ENCODE results near the gene ZNF554.
A peak's percentile ranks its signal among the peaks of the same experiment; 100 is the strongest.
"Not testable (repeated sequence)": the region's sequence is repeated elsewhere in the genome, so short reads cannot be mapped to it uniquely, and the experiment has no call there.

Gene ZNF554

DNA sequence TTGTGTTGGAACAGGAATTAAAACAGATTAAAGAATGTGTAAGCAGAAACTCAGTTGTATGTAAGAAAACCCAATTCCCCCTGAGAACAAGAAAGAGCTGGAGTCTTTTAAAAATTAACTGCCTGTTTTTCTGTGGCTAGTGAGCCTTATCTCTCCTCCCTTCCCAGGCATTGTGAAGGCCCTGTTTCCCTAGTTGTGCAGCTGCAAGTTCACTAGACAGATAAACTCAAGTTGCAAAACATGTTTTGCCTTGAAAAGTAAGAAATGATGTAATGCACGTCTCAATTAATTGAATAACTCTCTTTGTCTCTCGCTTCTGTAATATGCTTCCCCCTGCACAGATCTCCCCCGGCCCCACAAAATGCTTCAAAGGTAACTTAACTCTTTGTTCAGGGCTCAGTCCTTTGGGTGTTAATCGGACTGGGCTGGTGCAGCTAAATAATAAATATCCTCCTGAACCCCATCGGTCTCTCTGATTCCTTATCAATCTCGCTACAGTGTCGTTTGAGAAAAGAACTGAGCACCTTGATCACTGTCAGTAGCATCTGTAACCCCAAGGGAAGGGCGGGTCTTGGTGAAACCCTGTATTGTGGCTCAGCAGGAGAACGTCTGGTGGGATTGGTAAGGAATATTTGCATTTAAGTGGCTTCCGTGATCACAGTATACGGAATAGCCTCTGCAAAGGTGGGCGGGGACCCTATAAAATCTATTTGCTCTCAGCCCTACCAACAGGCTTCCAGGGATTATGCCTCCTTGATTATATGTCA is 45.8 kb downstream of the ZNF554 start:
- H3K4me2 ChIP-seq (ENCODE audit: low read length), result no peak overlapping the region
- H3K36me3 ChIP-seq (replicated peaks; ENCODE audit: low read depth, low read length), result no peaks in the 10 kb centered on the region
- no peak overlapping the region for H3K27ac ChIP-seq (ENCODE audit: low read length)
- no peak overlapping the region for H3K9ac ChIP-seq (ENCODE audit: low read length)
- H3K4me1 ChIP-seq (ENCODE audit: low read length), result no peaks in the 10 kb centered on the region
- H3K27me3 ChIP-seq (ENCODE audit: low read depth, low read length), result no peaks in the 10 kb centered on the region
- TF ChIP-seq EZH2phosphoT487 (IDR thresholded peaks at IDR 0.05; ENCODE audit: low read depth), result no peak
- TF ChIP-seq, protein P1, sequence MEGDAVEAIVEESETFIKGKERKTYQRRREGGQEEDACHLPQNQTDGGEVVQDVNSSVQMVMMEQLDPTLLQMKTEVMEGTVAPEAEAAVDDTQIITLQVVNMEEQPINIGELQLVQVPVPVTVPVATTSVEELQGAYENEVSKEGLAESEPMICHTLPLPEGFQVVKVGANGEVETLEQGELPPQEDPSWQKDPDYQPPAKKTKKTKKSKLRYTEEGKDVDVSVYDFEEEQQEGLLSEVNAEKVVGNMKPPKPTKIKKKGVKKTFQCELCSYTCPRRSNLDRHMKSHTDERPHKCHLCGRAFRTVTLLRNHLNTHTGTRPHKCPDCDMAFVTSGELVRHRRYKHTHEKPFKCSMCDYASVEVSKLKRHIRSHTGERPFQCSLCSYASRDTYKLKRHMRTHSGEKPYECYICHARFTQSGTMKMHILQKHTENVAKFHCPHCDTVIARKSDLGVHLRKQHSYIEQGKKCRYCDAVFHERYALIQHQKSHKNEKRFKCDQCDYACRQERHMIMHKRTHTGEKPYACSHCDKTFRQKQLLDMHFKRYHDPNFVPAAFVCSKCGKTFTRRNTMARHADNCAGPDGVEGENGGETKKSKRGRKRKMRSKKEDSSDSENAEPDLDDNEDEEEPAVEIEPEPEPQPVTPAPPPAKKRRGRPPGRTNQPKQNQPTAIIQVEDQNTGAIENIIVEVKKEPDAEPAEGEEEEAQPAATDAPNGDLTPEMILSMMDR (IDR thresholded peaks at IDR 0.05; ENCODE audit: low read depth, low read length), result no peak
- H4K20me1 ChIP-seq (ENCODE audit: insufficient read depth, low read length), result no peaks in the 10 kb centered on the region
- H3K79me2 ChIP-seq (ENCODE audit: low read length), result no peaks in the 10 kb centered on the region
- H3K4me3 ChIP-seq (ENCODE audit: low read length), result no peak overlapping the region
- H3K9me3 ChIP-seq (ENCODE audit: insufficient read depth, low read length), result no peaks in the 10 kb centered on the region
- no peak overlapping the region for H2AFZ ChIP-seq (ENCODE audit: low read depth, low read length)

DNA sequence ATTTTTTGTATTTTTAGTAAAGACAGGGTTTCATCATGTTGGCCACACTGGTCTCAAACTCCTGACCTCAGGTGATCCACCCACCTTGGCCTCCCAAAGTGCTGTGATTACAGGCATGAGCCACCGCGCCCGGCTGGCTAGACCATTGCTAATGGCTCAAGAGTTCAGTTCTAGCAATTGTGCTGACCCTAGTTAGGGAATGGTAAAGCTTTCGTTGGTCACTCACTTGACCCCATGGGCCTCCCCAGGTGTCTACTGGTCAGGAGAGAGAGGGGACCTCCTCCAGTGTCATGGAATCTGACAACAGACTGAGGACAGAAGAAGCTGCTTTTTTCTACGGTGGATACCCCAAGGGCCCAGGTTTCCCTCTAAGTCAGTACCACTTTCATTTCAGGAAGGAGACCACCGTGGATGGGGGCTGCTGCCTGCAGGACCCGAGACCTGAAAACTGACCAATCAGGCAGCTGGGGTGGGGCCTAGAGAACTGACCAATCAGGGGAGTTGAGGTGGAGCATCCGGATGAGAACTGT is 46.9 kb downstream of the ZNF554 start:
- Histone ChIP-seq H3K9me3 (ENCODE audit: insufficient read depth, low read length) (no peaks in the 10 kb centered on the region), H4K20me1 (ENCODE audit: insufficient read depth, low read length) (no peaks in the 10 kb centered on the region), H2AFZ (ENCODE audit: low read depth, low read length) (no peak overlapping the region), H3K9ac (ENCODE audit: low read length) (no peak overlapping the region), H3K4me3 (ENCODE audit: low read length) (no peak overlapping the region), H3K27ac (ENCODE audit: low read length) (no peak overlapping the region), H3K27me3 (ENCODE audit: low read depth, low read length) (no peaks in the 10 kb centered on the region), H3K4me2 (ENCODE audit: low read length) (no peak overlapping the region), H3K79me2 (ENCODE audit: low read length) (no peaks in the 10 kb centered on the region), H3K4me1 (ENCODE audit: low read length) (no peaks in the 10 kb centered on the region), H3K36me3 (replicated peaks; ENCODE audit: low read depth, low read length) (no peaks in the 10 kb centered on the region)
- TF ChIP-seq, protein P1 (IDR thresholded peaks at IDR 0.05; ENCODE audit: low read depth, low read length), result no peak
- TF ChIP-seq EZH2phosphoT487 (IDR thresholded peaks at IDR 0.05; ENCODE audit: low read depth), result no peak

DNA sequence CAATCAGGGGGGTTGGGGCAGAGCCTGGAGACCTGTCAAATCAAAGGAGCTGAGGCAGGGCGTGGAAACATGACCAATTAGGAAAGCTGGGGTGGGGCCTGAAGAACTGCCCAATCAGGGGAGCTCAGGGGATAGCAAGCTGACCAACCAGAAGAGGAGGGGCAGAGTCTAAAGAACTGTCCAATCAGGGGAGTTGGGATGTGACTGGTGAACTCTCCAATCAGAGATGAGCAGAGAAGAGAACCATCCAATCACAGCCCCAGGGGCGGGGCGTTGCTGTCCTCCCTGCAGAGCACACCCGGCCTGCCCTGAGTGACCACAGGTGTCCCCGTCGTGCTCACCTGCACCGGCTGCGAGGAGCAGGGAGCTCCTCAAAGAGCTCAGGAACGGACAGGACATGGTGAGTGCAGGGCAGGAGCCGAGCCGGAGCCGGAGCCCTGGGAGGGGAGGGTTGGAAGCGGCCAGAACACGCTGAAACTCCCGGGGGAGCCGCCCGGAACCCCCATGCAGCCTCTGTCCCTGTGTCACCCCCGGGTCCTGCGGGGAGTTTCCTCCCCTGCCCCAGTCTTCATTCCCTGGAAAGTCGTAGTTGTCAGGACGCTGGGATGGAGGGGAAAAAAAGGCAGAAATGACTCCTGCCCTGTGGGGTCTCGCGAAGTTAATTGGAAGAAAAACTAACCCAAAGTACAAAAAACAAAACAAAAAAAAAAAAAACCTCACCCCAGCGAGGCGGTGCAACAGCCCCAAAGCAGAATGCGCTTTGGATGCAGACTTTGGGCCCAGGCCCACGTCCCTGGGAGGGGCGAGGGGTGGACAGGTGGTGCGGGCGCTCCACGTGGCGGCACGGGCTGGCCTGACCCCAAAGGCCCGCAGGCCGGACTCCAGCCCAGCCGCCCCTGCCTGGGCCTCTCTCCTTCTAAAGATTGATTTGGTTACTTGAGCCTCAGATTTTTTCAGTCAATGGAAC is 47.6 kb downstream of the ZNF554 start, which contains the start of gene ZNF556:
TSS of gene ZNF556 (plus strand) at position 311 of the 967 bp plus-strand sequence. CDS start at position 398, 87 bp downstream.
- TF ChIP-seq EZH2phosphoT487 (IDR thresholded peaks at IDR 0.05; ENCODE audit: low read depth), result no peak
- H3K4me2 ChIP-seq (ENCODE audit: low read length), result no peak within 1 kb of the TSS
- no peak within 1 kb of the TSS for H3K4me3 ChIP-seq (ENCODE audit: low read length)
- no peak within 1 kb of the TSS for H3K9ac ChIP-seq (ENCODE audit: low read length)
- no peaks in the 10 kb centered on the region for H3K9me3 ChIP-seq (ENCODE audit: insufficient read depth, low read length)
- no peaks in the 10 kb centered on the region for H3K79me2 ChIP-seq (ENCODE audit: low read length)
- H3K27ac ChIP-seq (ENCODE audit: low read length), result no peak within 1 kb of the TSS
- H3K4me1 ChIP-seq (ENCODE audit: low read length), result no peaks in the 10 kb centered on the region
- no peaks in the 10 kb centered on the region for H3K27me3 ChIP-seq (ENCODE audit: low read depth, low read length)
- no peaks in the 10 kb centered on the region for H4K20me1 ChIP-seq (ENCODE audit: insufficient read depth, low read length)
- no peaks in the 10 kb centered on the region for H3K36me3 ChIP-seq (replicated peaks; ENCODE audit: low read depth, low read length)
- no peak within 1 kb of the TSS for H2AFZ ChIP-seq (ENCODE audit: low read depth, low read length)

DNA sequence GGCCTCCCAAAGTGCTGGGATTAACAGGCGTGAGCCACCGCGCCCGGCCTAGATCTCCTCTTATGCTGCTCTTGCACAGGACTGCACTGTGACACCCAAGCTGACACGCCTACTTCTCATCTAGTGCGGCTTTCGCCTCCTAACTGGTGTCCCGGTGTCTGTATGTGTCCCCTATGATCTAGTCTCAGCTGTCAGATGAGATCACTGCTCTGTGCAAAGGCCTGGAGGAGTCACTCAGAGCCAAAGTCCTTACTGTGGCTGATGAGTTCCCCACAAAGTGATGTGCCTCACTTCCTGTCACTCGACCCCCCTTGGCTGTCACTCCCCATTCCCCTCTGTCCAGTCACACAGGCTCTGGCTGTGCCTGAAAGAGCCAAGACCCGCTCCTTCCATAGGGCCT is 50.0 kb downstream of the ZNF554 start:
- Histone ChIP-seq H2AFZ (ENCODE audit: low read depth, low read length) (no peak overlapping the region), H3K4me2 (ENCODE audit: low read length) (no peak overlapping the region), H3K36me3 (replicated peaks; ENCODE audit: low read depth, low read length) (no peaks in the 10 kb centered on the region), H3K9ac (ENCODE audit: low read length) (no peak overlapping the region), H3K27me3 (ENCODE audit: low read depth, low read length) (no peaks in the 10 kb centered on the region), H4K20me1 (ENCODE audit: insufficient read depth, low read length) (no peaks in the 10 kb centered on the region), H3K79me2 (ENCODE audit: low read length) (no peaks in the 10 kb centered on the region), H3K4me3 (ENCODE audit: low read length) (no peak overlapping the region), H3K9me3 (ENCODE audit: insufficient read depth, low read length) (no peaks in the 10 kb centered on the region), H3K4me1 (ENCODE audit: low read length) (no peaks in the 10 kb centered on the region), H3K27ac (ENCODE audit: low read length) (no peak overlapping the region)
- TF ChIP-seq, protein P1 (IDR thresholded peaks at IDR 0.05; ENCODE audit: low read depth, low read length), result no peak
- no peak for TF ChIP-seq EZH2phosphoT487 (IDR thresholded peaks at IDR 0.05; ENCODE audit: low read depth)

DNA sequence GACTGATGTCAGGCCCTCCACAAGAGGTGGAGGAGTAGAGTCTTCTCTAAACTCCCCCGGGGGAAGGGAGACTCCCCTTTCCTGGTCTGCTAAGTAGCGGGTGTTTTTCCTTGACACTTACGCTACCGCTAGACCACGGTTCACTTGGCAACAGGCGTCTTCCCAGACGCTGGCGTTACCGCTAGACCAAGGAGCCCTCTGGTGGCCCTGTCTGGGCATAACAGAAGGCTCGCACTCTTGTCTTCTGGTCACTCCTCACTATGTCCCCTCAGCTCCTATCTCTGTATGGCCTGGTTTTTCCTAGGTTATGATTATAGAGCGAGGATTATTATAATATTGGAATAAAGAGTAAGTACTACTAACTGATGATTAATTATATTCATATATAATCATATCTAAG is 52.5 kb downstream of the ZNF554 start:
- H3K4me1 ChIP-seq (ENCODE audit: low read length); H3K9ac ChIP-seq (ENCODE audit: low read length); H3K27ac ChIP-seq (ENCODE audit: low read length); H3K79me2 ChIP-seq (ENCODE audit: low read length); H3K4me3 ChIP-seq (ENCODE audit: low read length); H3K36me3 ChIP-seq (replicated peaks; ENCODE audit: low read depth, low read length); H3K27me3 ChIP-seq (ENCODE audit: low read depth, low read length); H4K20me1 ChIP-seq (ENCODE audit: insufficient read depth, low read length); H3K9me3 ChIP-seq (ENCODE audit: insufficient read depth, low read length); H2AFZ ChIP-seq (ENCODE audit: low read depth, low read length): not testable (repeated sequence)
- H3K4me2 ChIP-seq (ENCODE audit: low read length), result peak overlapping the region; percentile 28; the same call in 1 of the 2 replicates
